Stimulated activated naive B cell treated with anti-CD40 and anti-IgM and Interleukin-4, amounts not matched to agents 10 μg/mL and 1 μg/mL and 100 μg/mL, for 72 hours (primary cell): ENCODE data around the gene MYL12B.

Experiments used
- ATAC-seq, 2 donors: fragments of 150-1000 bp; cut with Tn5 transposase; replicated peaks; 2 replicates each; pipeline ENCODE4 v1.10.0; 2021; ENCODE audit warnings: moderate library complexity in 1 of 2
- DNase-seq: peaks from one replicate; pipeline ENCODE4 v3.0.0; 2021
- H3K27ac Mint-ChIP-seq: one replicate; pipeline ENCODE4 v1.8.0; 2022; ENCODE audit warnings: mild to moderate bottlenecking, mixed read lengths
- H3K27me3 Mint-ChIP-seq, 2 donors: one replicate each; pipeline ENCODE4 v1.8.0; 2022; ENCODE audit warnings: mixed read lengths in 2 of 2
- H3K36me3 Mint-ChIP-seq, 2 donors: one replicate each; pipeline ENCODE4 v1.8.0; 2022; ENCODE audit warnings: mixed read lengths in 2 of 2, mild to moderate bottlenecking in 1 of 2
- H3K4me1 Mint-ChIP-seq, 2 donors: one replicate each; pipeline ENCODE4 v1.8.0; 2022; ENCODE audit warnings: mixed read lengths in 2 of 2, mild to moderate bottlenecking in 1 of 2
- H3K4me3 Mint-ChIP-seq, 2 donors: one replicate each; pipeline ENCODE4 v1.8.0; 2022; ENCODE audit warnings: mild to moderate bottlenecking in 2 of 2, mixed read lengths in 2 of 2, moderate library complexity in 1 of 2
- H3K9me3 Mint-ChIP-seq, 2 donors: one replicate each; pipeline ENCODE4 v1.8.0; 2022; ENCODE audit warnings: mixed read lengths in 2 of 2, mild to moderate bottlenecking in 1 of 2

Gene MYL12B

GRCh38 chr18:3248062-3248657 lies 13.8 kb upstream of the MYL12B start:
- ATAC-seq (no peak), DNase-seq (no peak)
- peaks cover 19 to 20% of the 10 kb centered on the region in 2 donors for H3K36me3 Mint-ChIP-seq
- H3K4me1 Mint-ChIP-seq = peaks cover 18 to 46% of the 10 kb centered on the region in 2 donors
- peak overlapping the region; percentile 99 for H3K27ac Mint-ChIP-seq
- H3K9me3 Mint-ChIP-seq = no peaks in the 10 kb centered on the region
- peak overlapping the region; percentile 87 to 89 for H3K4me3 Mint-ChIP-seq
- H3K27me3 Mint-ChIP-seq = no peaks in the 10 kb centered on the region

DNA sequence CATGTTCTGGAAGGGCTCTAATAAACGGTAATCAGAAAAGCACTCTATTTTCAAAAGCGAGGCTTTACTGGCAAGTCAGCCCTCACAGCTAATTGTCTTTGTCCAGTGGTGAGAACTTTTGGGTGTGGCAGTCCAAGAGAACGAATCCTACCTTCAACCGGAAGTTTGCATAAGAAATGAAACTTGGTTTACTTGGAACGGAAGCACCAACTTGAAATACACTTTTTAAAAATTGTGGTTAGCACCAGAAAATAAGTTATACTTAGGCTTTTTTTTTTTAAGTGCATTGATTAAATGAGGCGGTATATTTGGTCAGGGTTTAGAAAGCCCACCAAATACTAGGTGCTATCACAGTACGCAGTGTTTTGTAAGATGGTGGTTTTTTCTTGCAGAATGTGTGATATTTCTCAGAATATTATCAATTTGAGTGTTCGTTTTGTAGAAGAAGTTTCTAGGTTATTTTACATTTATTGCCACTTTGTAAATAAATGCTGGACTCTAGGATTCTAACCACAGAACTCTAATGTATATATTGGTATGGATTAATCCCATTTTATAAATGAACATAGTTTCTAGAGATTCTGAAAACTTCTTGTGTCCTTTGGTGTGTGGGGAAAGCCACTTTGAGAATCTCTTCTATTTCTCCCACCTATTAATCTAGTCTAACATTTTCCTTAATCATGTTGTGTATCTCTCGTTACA lies 13.1 kb upstream of the MYL12B start:
- peaks cover 18 to 51% of the 10 kb centered on the region in 2 donors for H3K4me1 Mint-ChIP-seq
- no peak for DNase-seq

DNA sequence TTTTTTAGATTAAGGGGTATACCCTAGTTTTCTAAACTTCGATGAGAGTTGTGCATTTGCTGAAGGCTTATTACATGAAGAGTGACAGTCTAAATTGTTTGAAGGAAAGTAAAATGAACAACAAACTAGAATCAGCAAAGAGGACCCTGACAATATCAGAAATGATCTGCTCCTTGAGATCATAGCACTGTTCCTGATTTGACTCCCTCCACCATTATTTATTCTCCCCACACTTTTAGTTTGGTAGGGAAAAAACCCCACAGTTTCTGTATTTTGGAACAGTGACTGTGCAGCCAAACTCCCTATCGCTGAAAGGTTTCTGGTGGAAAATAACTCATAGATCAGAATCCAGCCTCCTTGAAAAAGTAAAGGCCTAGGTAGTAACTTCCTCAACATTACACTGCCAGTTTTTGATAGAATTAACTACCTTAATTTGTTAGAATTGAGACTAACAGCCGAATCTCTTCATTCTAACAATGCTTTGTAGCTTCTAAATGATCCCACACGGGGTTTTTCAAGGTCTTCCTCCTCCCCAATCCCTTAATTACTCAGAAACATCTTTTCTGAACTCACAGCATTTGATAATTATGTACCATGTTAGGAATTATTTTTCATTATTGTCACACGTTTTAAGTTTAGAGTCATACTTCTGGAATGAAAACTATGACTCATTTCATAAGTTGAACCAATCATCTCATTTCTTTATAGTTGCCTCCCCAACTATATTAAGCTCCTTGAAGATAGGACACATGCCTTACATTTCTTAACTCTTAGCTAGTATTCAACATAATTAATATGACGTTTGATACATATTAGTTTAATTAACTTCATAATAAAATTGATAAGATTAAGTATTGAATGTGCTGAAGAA lies 11.5 kb upstream of the MYL12B start:
- Mint-ChIP-seq H3K27me3 (no peaks in the 10 kb centered on the region), H3K4me1 (peaks cover 24 to 57% of the 10 kb centered on the region in 2 donors), H3K4me3 (peak overlapping the region; percentile 68 to 75), H3K9me3 (no peaks in the 10 kb centered on the region), H3K36me3 (peaks cover 34 to 37% of the 10 kb centered on the region in 2 donors), H3K27ac (peak overlapping the region; percentile 43)
- ATAC-seq = no peak
- DNase-seq = no peak

More for the DNA sequence above, 13.1 kb upstream of the MYL12B start:
- no peaks in the 10 kb centered on the region for H3K27me3 Mint-ChIP-seq
- H3K27ac Mint-ChIP-seq = peak overlapping the region; percentile 99
- ATAC-seq = no peak
- no peaks in the 10 kb centered on the region for H3K9me3 Mint-ChIP-seq
- H3K4me3 Mint-ChIP-seq = peak overlapping the region; percentile 87 to 89
- H3K36me3 Mint-ChIP-seq = peaks cover 23 to 26% of the 10 kb centered on the region in 2 donors

- H3K36me3 Mint-ChIP-seq = peaks cover 40 to 45% of the 10 kb centered on the region in 2 donors
- no peak overlapping the region for H3K4me3 Mint-ChIP-seq
- DNase-seq (no peak), ATAC-seq (no peak)
- H3K4me1 Mint-ChIP-seq = peaks cover 24 to 56% of the 10 kb centered on the region in 2 donors
- no peaks in the 10 kb centered on the region for H3K9me3 Mint-ChIP-seq
- H3K27me3 Mint-ChIP-seq = no peaks in the 10 kb centered on the region
- no peak overlapping the region for H3K27ac Mint-ChIP-seq
Measured at GRCh38 chr18:3251249-3251962, 10.5 kb upstream of the MYL12B start.

- no peak for DNase-seq
- no peak for ATAC-seq
- Mint-ChIP-seq H3K4me1 (peaks cover 25 to 58% of the 10 kb centered on the region in 2 donors), H3K4me3 (no peak overlapping the region), H3K27me3 (no peaks in the 10 kb centered on the region), H3K27ac (no peak overlapping the region), H3K9me3 (no peaks in the 10 kb centered on the region), H3K36me3 (peaks cover 40 to 49% of the 10 kb centered on the region in 2 donors)
Measured at GRCh38 chr18:3251963-3252277, 10.0 kb upstream of the MYL12B start.

DNA sequence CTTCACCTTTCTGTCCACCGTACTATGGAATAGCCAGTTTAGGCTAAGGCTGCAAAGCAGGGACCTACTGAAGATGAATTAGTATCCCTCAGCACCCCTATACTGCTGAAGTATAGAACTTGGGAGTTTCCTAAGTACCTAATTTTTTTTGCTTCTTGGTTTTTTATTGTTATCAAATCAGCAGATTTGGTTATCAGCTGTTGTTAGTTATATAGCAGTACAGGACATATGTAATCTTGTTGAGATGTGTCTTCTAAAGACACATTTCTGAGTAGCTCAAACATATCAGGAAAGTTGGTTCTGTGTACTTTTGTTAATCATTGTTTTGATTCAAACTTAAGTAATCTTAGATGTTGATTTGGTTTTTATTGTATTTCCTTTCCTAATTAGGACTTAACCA lies 9.1 kb upstream of the MYL12B start:
- H3K27me3 Mint-ChIP-seq = no peaks in the 10 kb centered on the region
- no peak overlapping the region for H3K27ac Mint-ChIP-seq
- H3K9me3 Mint-ChIP-seq = no peaks in the 10 kb centered on the region
- DNase-seq (no peak), ATAC-seq (no peak)
- H3K36me3 Mint-ChIP-seq = peaks cover 42 to 53% of the 10 kb centered on the region in 2 donors
- peaks cover 29 to 67% of the 10 kb centered on the region in 2 donors for H3K4me1 Mint-ChIP-seq
- no peak overlapping the region for H3K4me3 Mint-ChIP-seq

GRCh38 chr18:3254725-3255124 lies 7.2 kb upstream of the MYL12B start:
- no peak for ATAC-seq
- no peak overlapping the region for H3K4me3 Mint-ChIP-seq

GRCh38 chr18:3255611-3256165 lies 6.2 kb upstream of the MYL12B start:
- peak; percentile 65 to 68 for ATAC-seq
- Mint-ChIP-seq H3K36me3 (peaks cover 38 to 53% of the 10 kb centered on the region in 2 donors), H3K27ac (peak overlapping the region; percentile 56), H3K9me3 (no peaks in the 10 kb centered on the region), H3K27me3 (no peaks in the 10 kb centered on the region), H3K4me1 (peaks cover 33 to 76% of the 10 kb centered on the region in 2 donors), H3K4me3 (no peak overlapping the region)
- DNase-seq = no peak

More at GRCh38 chr18:3254725-3255124, 7.2 kb upstream of the MYL12B start:
- H3K27ac Mint-ChIP-seq = peak overlapping the region; percentile 65
- H3K4me1 Mint-ChIP-seq = peaks cover 34 to 73% of the 10 kb centered on the region in 2 donors
- H3K36me3 Mint-ChIP-seq = peaks cover 43 to 58% of the 10 kb centered on the region in 2 donors
- H3K27me3 Mint-ChIP-seq = no peaks in the 10 kb centered on the region
- H3K9me3 Mint-ChIP-seq = no peaks in the 10 kb centered on the region
- no peak for DNase-seq

DNA sequence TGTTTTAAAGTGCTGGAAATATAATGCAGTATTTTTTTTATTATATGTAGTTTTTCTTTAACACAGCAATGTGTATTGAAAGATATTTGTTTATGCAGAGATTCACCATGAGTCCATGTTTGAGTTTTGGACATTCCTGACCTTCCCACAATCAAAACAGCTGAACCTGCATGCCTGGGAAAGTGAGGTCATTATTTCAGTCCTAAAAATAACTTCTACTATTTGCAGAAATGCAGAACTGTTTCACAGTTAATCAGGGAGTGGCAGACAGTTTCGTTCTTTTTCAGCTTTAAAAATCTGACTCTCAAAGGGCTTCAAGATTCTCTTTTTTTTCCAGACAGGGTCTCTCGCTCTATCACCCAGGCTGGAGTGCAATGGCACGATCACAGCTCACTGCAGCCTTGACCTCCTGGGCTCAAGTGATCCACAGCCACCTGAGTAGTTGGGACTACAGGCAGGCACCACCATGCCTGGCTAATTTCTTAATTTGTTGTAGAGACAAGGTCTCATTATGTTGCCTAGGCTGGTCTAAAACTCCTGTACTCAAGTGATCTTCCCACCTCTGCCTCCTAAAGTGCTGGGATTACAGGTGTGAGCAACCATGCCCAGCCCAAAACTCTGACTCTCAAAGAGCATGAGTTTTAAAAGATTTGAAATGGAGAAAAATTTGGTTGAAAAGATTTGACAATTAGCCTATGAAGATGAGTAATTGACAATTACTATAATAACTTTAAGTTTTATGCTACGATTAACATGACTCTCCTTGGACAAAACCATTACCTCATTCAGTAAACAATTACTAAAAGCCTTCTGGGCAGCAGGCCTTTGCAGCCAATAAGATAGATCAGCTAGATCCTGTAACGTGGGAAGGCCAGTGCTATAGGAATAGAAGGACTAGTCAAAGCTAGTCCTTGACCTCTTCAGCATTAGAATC lies 5.0 kb upstream of the MYL12B start:
- ATAC-seq (peak in 1 of 2 donors; percentile 24), DNase-seq (no peak)
- H3K27me3 Mint-ChIP-seq = no peaks in the 10 kb centered on the region
- H3K4me1 Mint-ChIP-seq = peaks cover 34 to 74% of the 10 kb centered on the region in 2 donors
- H3K9me3 Mint-ChIP-seq = no peaks in the 10 kb centered on the region
- peak overlapping the region; percentile 77 for H3K27ac Mint-ChIP-seq
- peak overlapping the region in 1 of 2 donors; percentile 29 for H3K4me3 Mint-ChIP-seq
- H3K36me3 Mint-ChIP-seq = peaks cover 36 to 52% of the 10 kb centered on the region in 2 donors

DNA sequence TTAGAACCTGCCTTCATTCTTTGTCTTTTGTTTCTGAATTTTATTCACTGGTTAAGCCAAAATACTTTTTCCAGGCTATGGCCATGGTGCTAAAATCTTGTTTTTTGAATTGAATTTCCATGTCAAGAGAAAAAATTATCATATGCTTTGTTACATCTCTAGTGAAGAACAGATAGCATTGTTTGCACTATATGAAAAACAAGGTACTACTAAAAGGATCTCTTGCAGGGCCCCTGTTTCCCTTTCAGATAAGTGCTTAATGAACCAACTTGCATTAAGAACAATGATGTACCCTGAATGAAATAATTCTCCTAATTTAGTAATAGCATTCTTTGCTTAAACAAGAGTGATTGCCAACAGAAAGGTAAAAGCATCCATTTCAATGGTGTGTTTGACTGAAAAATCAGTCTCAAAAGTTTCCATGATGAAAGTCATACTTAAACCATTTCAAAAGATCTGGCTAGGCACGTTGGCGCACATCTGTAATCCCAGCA lies 4.3 kb upstream of the MYL12B start:
- Mint-ChIP-seq H3K36me3 (peaks cover 36 to 53% of the 10 kb centered on the region in 2 donors), H3K27ac (peak overlapping the region; percentile 27), H3K27me3 (no peaks in the 10 kb centered on the region), H3K4me1 (peaks cover 35 to 73% of the 10 kb centered on the region in 2 donors), H3K4me3 (no peak overlapping the region), H3K9me3 (no peaks in the 10 kb centered on the region)
- DNase-seq = no peak
- no peak for ATAC-seq

- Mint-ChIP-seq H3K27me3 (no peaks in the 10 kb centered on the region), H3K27ac (peak overlapping the region; percentile 99), H3K4me3 (peak overlapping the region; percentile 88 to 94), H3K9me3 (no peaks in the 10 kb centered on the region), H3K4me1 (peaks cover 51 to 79% of the 10 kb centered on the region in 2 donors), H3K36me3 (peaks cover 14 to 33% of the 10 kb centered on the region in 2 donors)
- ATAC-seq (no peak), DNase-seq (no peak)
Measured at GRCh38 chr18:3260995-3261372, 949 bp upstream of the MYL12B start.

DNA sequence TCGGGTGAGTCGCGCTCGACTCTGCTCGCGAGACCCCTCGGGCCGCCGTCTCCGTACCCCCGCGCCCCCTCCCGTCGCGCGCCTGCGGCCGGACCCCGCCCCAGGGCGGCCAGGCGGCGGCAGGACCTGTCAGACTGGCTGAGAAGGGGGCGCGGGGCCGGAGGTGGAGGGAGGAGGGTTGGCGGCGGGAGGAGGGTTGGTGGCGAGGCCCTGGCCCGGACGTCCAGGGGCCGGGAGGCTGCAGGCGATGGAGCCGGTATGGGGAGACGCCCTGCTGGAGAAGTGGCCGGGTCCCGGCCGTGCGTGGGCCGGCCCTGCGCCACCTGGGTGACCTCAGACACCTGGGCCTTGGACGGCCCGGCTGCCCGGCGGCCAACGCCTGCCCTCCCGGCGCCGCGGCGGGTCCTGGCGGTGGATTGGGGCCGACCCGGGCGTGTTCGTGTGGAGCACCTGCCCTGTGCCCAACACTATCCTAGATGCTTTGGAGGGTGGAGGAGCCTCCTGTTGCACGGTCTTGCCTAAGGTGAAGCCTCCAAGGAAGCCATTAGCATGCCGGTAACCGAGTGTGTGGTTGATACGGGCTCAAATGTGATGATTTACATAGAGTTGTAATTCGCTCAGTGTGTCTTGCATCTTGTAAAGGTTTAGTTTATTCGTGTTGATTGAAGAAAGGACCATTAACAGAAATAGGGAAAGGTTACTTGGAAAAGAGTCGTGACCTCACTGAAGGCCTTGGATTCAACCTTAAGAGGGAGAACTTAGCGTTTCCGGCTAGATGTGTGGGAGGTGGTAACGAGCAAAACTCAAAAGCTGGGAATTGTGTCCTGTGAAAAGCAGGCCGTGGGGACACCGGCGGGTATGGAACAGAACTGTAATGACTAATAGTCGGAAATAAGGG lies 550 bp downstream of the MYL12B start:
- Mint-ChIP-seq H3K27me3 (no peaks in the 10 kb centered on the region), H3K27ac (peak overlapping the region; percentile 99), H3K9me3 (no peaks in the 10 kb centered on the region), H3K4me3 (peak overlapping the region; percentile 88 to 94), H3K36me3 (peaks cover 12 to 25% of the 10 kb centered on the region in 2 donors), H3K4me1 (peaks cover 52 to 79% of the 10 kb centered on the region in 2 donors)
- ATAC-seq (peak; percentile 33 to 42), DNase-seq (peak; percentile 15)
